NCI-H446 (cell line): ENCODE data around the gene TUBA8.
A peak's percentile ranks its signal among the peaks of the same experiment; 100 is the strongest.
"Not testable (repeated sequence)": the region's sequence is repeated elsewhere in the genome, so short reads cannot be mapped to it uniquely, and the experiment has no call there.

ENCODE experiments used
- DNase-seq, 2 experiments: peaks; one replicate each; lab custom pipeline; 2025; lab: John Stamatoyannopoulos, UW

TUBA8 gene

DNA sequence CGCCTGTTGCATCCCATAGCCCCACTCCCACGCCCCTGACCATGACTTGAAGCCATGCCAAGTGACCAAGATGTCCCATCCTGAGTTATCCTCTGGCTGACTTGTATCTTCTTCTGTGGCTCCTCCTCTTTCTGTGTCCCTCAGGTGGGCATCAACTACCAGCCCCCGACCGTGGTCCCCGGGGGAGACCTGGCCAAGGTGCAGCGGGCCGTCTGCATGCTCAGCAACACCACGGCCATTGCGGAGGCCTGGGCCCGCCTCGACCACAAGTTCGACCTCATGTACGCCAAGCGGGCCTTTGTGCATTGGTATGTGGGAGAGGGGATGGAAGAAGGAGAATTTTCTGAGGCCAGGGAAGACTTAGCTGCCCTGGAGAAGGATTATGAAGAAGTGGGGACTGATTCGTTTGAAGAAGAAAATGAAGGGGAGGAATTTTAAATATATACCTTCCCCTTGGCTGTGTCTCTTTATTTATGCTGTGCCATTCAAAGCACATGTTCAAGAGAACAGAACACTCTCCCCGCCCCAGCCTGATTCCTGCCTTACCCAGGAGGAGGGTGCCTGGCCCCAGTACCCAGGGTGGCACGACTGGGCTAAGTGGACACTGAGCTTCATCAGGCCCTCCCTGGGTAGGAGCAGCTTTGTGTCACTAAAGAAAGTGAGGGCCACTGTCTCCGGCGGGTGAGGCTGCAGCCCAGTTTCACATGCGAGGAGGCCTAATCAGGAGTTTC is 20.3 kb downstream of the TUBA8 start:
- no peak for DNase-seq

DNA sequence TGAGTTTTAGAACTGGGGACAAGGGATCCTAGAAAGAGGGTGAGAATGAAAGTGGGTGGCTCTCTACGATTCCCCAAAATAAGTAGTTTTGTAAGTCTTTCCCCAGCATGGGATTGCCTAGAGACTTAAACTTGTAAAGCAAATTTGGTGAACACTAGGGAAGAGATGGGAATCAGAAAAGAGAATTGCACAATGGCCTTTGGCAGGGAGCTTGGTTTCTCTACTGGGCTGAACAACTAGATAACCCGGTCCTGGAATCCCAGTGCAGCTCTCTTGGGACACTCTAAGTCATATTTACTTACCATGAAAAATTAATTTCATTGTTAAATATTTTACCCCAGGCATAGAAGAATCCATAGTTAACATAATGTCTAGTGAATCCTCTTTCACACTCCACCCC is 22.8 kb downstream of the TUBA8 start:
- no peak for DNase-seq

DNA sequence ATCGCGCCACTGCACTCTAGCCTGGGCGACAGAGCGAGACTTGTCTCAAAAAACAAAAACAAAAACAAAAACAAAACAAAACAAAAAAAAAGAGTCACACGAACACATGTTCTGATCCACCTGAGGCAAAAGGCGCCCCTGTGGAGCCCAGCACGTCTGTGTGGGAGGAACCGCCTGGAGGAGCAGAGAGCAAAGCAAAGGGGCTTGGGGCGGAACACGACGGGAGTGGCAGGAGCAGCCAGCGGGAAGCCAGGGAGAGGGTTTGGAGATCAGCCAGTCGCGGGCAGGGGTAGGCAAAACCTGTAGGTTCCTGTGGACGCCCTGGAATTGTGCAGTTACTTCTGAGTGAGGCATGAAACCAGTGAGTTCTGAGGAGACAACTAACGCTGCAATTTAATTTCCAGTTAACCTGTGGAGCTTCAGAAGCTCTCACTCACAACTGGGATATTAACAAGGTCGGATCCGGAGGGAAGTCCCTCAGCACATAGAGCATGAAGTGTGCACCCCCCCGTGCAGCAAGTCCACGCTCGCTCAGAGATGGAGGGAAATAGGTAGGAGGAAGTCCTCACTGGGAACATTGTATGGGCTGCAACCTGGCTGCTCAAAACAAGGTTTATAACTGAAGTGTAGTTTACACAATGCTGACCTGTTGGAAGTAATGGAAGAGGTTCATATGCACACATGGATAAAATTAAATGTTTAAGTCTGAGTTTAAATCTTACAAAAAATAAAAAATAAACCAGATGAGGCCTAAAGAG is 26.1 kb downstream of the TUBA8 start:
- DNase-seq = no peak

DNA sequence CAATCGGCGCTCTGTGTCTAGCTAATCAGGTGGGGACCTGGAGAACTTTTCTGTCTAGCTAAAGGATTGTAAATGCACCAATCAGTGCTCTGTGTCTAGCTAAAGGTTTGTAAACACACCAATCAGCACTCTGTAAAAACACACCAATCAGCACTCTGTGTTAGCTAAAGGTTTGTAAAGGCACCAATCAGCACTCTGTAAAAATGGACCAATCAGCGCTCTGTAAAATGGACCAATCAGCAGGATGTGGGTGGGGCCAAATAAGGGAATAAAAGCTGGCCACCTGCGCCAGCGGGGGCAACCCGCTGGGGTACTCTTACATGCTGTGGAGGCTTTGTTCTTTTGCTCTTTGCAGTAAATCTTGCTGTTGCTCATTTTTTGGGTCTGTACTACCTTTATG is 30.4 kb downstream of the TUBA8 start:
- DNase-seq = not testable (repeated sequence)

DNA sequence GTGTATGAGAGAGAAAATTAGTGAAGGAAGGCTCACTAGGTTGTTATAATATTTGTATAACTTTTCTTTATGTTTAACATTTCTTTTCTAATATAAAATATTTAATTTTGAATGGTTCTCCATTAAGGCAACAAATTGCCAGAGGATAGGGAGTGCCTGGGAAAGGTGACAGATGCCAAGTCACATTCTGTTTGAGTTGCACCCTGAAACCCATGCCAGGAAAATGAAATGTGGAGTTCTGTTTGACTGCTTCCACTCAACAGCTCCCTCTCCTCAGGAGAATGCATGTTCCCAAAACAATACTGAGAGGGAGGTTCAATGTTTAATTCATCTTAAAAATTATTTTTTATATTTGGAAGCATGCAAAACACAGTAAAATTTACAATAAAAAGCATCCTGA is 33.5 kb downstream of the TUBA8 start:
- no peak for DNase-seq

DNA sequence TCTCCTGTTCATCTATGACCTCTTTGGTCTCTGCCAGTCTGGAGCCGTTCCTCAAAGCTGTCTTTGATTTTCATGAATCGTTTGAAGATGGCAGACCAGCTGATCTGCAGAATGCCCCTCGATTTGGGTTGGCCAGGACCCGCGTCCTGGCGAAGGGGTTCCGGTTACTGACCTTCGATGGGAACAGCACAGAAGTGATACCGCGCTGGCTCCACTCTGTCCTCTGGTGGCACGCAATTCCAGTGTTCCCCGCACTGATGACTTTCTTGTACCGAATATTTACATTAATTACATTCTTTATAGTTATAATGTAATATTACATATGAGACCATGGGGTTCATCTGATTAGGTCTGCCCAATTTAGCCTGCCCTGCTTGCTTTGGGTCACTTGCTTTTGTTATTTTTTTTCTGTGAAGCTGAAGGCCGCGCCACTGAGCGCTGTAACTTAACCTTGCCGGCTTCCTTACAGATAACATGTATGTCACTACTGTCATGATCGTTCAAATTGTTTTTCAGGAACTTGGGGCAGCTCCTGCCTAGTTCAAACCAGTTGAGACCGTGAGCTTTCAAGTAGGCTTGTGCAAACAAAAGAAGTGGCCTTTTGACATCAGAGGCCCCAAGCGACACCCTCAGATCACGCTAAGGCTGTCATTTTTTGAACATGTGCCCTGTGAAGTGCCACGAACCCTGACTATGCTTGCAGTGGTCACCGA is 35.2 kb downstream of the TUBA8 start:
- no peak for DNase-seq

DNA sequence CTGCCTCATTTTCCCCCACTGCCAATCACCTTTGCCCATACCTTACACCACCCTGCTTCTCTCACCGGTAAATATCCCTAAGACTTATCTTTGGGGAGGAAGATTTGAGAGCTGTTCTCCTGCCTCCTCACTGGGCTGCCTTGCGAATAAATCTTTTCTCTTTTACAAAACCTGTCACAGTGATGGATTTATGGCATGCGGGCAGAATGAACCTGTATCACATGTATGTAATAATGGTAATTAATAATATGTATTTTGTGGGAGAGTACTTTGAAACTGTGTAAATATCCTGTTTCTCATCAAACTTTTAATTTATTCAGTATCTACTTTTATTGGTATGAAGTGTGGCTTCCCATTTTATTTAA is 35.8 kb downstream of the TUBA8 start:
- DNase-seq = no peak

DNA sequence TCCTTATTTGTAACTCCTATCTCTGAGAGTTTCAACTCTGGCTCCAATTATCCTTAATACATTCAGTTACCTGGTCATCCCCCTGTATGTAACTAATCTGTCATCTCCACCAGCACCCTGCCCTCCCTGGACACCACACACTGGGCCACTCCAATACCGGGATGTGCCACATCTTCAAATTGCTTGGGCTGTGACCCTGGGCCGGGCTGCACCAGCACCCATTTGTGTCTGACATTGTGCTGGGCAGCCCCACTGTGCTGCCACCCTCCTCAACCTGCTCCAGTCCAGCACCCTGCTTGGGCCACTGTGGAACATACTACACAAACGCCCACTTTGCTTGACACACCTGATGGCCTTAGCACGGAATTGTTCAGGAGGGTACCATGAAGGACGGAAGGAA is 37.2 kb downstream of the TUBA8 start:
- DNase-seq = no peak

DNA sequence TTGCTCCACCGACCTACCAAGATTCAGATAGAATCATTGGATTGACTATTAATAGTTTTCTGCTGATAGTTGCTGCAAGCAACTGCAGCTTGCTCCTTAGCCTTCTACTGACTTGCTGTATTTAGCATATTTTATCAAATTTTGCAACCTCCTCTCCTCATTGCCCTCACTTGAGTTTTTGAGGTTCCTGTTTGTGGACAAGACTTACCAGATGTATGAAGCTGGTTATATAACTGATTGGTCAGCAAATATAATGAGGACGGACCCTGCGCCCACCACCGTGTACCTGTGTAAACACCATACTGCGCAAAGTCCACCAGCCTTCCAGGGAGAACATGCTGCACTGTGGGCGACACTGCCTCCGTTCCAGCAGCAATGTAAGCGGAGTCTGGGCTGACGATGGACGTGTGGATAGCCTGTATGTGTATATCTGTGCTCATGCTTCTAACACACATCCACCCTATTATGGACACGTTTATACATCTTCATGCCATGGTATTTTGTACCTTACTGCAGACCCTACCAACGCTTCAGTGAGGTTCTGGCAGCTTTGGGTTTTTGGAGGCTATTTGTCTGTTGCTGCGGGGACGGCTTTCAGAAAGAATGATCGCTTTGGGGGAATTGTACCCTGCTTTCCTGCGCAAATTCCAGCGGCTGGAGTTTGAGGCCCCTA is 37.8 kb downstream of the TUBA8 start:
- DNase-seq = no peak

DNA sequence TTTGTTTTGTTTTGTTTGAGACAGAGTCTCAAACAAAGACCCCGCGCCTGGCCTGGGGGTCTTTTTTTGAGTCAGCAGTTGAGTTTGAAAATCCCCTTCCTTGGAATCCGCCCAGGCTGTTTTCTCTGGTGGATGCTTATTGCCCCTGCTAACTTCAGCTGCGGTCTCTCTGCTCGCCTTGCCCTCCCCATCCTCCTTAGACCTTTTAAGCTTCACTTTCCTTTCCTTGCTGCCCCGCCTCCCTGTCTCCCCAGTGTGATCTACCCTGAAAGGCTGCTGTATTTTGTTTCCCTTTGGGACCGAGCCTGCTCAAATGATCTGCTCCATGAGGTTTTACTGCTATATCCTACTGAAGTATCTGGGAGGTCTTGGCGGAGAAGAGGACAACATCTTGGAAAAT is 41.9 kb downstream of the TUBA8 start:
- DNase-seq = no peak

DNA sequence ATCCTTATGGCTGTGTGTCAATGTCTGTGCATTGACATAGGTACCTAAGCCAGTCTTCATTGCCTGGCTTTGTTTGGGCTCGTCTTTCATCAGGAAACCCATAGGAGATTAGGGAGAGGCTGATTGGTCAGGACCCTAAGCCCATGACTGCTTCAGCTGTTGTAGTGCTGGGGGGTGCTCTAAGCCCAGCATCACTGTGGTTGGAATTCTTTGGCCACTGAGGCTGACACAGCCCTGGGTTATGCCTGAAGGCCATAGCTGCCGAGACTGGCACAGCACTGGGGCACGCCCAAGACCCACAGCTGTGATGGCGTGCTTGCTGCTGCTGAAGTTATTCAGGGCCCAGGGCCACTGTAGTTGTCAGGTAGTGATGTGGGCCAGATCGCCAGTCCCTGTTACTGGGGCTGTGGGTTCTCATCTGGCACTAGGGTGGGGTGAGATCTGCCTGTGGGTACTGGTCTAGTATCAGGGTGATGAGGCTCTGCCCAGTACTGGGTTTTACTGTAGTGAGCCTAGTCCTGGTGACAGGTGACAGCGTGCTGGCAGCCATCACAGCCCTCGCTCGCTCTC is 44.3 kb downstream of the TUBA8 start:
- no peak for DNase-seq

DNA sequence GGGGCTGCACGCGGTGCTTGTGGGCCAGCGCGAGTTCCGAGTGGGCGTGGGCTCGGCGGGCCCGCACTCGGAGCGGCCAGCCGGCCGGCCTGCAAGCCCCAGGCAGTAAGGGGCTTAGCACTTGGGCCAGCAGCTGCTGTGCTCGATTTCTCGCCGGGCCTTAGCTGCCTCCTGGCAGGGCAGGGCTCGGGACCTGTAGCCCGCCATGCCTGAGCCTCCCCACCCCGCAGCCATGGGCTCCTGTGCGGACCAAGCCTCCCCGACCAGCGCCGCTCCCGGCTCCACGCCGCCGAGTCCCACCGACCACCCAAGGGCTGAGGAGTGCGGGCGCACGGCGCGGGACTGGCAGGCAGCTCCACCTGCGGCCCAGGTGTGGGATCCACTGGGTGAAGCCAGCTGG is 44.9 kb downstream of the TUBA8 start:
- DNase-seq = not testable (repeated sequence)

DNA sequence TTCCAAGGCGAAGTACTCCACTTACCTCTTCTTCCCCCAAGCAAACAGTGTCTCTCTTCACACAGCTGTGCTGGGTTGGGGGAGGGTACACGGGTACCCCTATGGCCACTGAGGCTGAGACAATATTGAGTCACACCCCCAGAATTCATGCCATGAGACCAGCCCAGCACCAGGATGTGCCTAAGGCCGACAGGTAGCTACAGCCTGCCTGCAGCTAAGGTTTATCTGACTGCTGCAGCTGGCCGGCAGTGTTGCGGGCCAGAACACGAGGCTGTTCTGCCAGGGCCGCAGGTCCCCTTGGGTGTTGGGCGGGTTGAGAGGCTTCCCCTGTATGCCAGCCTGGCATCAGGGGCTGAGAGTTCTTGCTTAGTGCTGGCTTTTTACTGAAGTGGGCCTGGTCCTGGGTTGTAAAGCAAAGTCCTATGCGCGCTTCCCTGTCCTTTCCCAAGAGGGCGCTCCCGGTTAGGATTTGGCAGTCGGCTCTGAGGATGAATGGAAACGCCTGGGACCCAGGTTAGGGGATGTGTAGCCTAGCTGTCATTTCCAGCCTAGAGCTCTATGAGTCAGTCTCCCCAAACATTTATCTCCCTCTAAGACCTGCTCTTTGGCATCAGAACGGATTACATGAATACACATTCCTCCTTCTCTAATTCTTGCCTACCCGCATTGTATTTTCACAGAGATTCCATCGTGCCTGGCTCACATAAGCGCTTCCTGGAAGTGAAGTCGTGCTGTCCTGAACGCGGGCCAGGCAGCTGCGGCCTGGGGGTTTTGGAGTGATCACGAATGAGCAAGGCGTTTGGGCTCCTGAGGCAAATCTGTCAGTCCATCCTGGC is 46.5 kb downstream of the TUBA8 start:
- DNase-seq = peak; percentile 29 to 63

DNA sequence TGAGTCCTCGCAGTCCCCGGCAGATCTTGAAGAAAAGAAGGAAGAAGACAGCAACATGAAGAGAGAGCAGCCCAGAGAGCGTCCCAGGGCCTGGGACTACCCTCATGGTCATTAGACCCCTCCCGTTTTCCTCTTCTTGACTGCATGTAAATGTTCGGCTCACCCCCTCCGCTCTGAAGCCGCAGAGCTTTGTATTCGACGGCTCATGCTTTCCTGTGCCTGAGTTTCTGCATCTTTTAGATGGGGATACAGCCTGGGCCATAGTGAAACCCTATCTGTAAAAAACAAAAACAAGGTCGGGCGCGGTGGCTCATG is 47.1 kb downstream of the TUBA8 start:
- DNase-seq = no peak

DNA sequence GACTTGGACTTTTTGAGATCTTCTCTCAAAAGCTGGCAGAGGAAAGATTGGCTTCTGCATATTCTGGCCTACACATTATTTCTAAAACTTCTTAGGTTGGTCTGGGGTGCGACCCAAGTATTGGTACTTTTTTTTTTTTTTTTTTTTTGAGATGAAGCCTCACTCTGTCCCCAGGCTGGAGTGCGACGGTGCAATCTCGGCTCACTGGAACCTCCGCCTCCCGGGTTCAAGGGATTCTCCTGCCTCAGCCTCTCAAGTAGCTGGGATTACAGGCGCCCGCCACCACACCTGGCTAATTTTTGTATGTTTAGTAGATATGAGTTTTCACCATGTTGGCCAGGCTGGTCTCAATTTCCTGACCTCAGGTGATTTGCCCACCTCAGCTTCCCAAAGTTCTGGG is 50.0 kb downstream of the TUBA8 start:
- not testable (repeated sequence) for DNase-seq

DNA sequence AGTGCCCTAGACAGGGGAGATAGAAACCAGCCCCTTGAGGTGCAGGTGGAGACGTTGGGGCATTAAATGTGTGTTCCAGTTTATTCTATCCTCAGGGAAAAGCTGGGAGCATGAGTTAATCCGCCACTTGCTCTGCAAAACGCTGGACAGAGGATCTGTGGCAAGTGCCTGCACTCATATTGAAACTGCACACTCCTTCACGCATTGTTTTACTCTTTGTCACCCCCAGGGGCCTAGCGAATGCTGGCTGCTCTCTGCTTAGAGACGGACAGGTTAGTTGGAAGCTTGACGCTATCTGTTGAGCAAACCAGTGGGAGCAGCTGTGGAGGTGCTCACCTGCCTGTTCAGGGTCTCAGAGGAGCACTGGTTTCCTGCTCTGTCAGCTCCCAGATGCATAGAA is 53.2 kb downstream of the TUBA8 start:
- DNase-seq = not testable (repeated sequence)

DNA sequence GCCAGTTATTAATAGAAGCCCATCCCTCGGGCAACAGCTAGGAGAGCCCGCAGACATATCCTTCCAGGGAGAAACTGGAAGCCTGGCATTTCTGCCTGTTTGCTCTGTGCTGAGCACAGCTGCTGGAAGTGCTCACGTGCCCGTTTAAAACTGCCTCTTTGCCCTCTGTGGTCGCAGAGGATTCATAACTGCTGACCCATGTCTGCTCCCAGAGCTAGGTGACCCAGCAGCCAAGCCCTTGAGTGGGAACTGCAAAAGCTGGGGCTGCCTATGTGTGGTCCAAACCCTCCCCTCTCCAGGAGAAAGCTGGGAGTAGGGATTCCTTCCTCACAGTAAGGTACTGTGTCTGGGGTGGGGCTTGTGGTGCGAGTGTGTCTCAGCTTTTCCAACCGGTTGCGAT is 54.0 kb downstream of the TUBA8 start:
- DNase-seq = not testable (repeated sequence)

DNA sequence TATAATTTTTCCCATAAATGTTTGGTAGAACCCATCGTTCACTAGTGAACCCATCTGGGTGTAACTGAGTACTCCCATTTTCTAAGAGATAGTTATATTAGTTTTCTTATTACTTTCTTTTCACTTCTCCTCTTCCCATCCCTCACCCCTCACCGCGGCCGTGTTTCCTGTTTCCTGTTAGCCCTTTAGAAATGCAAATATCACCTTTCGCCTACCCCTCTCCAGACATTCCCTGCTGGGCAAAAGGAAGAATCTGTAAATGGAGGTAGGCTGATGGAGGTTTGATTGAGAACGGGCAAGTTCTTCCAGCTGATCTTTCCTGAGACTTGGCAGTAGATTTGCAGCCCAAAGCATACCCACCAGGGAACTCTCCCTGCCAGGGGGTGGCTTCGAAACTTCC is 54.7 kb downstream of the TUBA8 start:
- not testable (repeated sequence) for DNase-seq

DNA sequence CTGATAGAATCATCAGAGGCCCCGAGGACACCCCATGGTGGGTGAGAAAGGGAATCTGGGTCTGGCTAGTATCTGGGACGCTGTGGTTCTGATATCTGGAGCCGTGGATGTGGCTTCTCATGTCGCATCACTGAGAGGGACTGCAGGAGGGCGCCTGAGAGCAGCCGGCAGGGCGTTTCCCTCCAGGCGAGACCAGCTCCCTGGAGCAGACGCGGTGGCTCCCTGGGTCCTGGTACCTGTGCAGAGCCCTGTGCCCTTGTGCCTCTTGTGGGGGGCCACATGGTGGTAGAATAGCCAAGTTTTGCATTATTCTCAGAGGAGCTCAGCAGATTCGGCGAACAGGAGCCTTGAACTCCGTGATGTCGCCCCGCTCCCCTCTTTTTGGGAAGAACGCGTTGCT is 59.7 kb downstream of the TUBA8 start:
- DNase-seq = not testable (repeated sequence)

DNA sequence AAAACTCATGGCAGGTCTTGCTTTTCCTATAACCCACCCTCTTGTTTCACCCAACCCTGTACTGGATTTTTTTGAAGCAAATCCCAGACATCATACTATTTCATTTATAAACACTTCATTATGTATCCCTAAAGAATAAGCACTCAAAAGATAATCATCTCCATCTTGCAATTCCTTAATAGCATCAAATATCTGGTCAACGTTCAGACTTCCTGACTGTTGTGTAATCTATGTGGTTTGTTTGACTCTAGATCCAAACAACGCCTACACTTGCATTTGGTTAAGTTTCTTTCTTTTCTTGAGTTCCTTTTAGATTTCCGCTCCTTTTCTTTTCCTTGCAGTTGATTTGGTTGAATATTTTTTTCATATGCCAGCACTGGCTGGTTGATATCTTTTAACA is 61.6 kb downstream of the TUBA8 start:
- DNase-seq = not testable (repeated sequence)

DNA sequence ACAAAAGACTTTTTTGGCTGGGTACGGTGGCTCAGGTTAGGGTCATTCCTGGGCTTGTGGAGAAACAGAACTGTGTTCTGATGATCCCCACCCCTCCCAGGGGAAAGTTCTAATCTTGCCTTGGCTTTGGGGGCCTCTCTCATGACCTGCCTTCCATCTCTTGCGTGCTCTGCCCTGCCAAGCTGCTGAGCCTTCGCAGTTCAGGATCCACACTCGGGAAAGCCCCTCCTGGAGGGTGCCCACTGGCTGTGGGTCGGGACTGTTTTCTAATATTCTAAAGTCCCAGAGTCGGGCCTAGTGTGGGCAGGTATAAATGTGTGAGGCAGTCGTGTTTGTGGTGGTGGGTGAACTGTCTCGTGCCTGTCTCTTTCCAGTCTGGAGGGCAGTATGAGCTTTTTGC is 62.2 kb downstream of the TUBA8 start:
- not testable (repeated sequence) for DNase-seq
